DMS53 (cell line): ENCODE measurements around the gene HBS1L.

Experiments used
- DNase-seq: peaks from one replicate; lab custom pipeline; 2025; lab: John Stamatoyannopoulos, UW

The HBS1L gene

DNA sequence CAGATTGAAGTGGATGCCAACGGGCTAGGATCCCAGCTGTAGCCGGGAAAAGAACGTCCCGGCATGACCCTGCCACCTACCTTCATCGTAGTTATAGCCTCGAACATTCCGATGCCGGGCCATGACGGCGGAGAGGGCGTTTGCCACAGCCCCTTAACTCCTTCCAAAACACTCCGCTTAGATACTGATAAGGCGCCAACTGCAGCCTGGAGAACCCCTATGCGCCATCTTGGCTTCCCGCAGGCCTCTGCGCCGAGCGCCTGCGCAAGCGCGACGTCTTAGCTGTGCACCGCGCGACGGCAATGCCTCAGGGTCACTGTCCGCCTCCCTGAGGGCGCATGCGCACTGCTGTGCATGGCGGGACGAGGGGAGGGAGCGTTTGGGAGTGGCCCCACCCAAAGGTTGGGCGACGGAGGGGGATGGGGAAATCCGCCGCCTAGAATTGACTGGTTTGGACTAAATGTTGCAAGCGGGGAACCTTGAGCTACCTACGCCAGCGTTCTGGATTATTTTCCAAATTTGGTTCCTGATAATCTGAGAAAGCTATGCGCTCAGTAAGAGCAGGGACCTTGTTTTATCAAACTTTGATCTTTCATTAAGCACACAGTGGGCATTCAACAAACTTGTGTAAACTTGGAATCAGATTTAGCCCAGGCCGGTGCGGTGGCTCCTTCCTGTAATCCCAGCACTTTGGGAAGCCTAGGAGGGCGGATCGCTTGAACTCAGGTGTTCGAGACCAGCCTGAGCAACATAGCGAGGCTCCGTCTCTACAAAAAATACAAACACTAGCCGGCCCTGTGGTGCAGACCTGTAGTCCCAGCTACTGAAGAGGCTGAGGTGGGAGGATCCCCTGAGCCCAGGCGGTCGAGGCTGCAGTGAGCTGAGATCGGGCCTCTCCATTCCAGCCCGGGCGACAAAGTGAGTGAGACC lies at the start of gene HBS1L:
TSS of gene HBS1L (minus strand) at position 254 of the 930 bp plus-strand sequence. CDS start at position 123, 131 bp downstream.
- peak; percentile 98 for DNase-seq

DNA sequence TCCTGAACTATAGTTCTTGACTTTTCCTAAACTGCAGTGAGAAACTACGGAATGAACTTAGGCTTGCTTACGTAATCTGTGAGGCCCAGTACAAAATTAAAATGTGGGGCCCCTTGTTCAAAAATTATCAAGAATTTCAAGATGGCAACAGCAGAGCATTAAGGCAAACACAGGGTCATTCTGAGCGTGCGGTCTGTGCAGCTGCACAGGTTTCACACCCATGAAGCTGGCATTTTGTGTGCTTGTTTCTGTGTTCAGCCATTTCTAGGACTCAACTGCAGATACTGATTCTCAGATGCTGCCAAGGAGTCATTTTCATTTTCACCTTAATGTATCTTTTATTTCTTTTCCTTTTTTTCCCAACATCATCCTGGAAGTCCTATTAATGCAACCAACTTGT lies 49.6 kb upstream of the HBS1L start:
- DNase-seq: no peak

DNA sequence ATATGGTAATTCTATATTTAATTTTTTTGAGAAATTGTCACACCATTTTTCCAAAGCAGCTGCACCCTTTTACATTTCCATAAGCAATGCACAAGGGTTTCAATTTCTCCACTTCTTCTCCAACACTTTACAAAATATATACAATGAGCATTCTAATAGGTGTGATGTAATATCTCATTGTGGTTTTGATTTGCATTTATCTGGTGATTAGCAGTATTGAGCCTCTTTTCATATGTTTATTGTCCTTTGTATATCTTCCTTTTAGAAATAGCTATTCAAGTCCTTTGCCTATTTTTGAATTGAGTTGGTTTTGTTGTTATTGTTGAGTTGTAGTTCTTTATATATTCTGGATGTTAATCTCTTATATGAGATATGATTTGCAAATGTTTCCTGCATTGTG lies 47.6 kb upstream of the HBS1L start:
- no peak for DNase-seq

DNA sequence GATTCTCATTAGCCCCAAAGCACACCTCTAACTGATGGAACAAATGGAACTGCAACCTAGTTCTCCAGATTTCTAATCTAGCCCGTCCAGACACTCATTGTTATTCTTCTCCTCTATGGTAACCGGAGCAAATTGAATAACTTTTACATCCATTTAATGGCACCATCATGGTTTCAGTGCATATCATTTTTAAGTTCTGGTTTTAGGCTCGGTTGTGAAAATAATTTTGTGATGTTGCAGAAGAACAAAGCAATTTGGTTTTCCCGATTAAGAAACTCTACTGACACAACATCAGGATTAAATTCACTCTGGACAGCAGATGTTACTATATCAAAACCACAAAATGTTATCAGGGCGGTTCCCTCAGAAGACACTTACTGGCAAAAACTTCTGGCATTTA lies 42.5 kb upstream of the HBS1L start:
- DNase-seq: no peak

DNA sequence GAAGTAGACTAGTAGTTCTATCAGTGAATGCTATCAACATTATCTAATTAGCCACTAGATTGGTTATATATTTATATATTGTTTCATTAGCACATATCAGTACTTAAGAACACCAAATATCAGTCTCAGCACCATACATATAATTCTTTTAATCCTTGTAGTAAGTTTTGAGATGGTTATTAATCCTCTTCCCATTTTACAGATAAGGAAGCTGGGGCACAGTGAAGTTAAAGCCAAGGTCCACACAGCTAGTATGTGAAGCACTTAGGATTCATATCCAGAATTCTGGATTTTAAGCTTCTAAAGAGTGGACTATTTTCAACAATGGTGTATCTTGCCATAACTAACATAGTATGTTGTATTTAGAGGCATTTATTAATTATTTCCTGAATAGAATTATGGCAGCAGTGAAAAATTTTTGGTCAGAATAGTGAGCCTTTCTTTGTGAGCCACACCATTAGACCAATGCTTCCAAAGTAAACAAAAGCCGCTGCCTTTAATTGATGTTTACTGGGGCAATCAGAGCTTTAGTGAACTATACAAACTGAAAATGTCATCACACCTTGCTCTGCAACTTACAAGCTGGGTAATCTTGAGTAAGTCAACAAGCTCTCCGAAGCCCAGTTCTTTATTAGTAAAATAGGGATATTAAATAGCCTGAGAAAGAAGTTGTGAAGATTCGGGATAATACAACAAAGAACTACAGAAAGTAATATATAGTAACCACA lies 41.9 kb upstream of the HBS1L start:
- no peak for DNase-seq

DNA sequence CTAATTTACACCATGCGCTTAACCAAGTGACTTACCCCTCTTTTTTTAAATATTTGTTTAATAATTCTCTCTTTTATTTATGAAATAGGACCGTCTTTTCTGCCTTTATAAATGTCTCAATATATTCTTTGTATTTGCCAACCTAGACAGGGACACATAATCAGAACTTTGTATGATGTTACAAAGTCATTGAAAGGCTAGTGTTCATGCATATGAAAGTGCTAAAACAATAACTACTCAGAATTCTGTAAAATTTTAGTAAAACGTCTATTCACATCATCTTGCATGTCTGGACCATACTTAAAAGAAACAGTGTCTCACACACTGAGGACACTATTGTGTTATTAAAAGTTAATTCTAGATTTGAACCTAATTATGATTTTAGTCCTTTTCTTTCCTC lies 41.1 kb upstream of the HBS1L start:
- DNase-seq: no peak

DNA sequence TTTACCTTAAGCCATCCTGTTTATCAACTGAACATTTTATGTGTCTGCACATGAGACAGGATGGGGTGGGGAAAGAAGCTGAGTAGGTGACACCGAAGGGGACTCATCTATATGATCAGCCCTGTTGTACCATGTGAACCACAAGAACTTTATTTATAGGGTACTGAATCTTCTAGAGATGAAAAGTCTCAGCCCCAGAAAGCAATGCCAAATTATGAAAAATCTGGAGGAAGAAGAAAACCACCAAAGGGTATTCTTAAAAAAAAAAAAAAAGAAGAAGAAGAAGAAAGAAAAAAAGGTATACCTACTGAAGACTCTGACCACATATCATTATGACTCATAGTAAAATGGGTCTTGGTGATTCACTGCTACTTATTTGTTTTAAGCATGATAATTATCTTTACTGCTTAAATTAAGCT lies 39.8 kb upstream of the HBS1L start:
- DNase-seq: no peak

DNA sequence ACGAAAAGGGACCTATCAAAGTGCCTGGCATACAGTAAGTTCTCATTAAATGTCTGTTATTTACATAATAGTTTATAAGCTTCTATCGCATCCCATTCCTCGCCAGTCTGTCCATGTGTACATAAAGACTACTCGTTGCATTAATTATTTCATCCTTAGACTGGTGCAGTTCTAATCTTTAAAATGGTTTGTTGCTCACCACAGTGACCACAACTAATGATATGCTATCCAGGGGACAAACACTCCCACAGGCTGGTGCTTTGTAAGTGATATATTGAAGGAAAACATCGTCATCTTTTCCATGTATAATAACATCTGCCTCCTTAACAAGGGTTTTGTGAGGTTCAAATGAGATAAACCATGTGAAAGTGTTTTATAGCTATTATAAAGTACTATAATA lies 39.0 kb upstream of the HBS1L start:
- no peak for DNase-seq

DNA sequence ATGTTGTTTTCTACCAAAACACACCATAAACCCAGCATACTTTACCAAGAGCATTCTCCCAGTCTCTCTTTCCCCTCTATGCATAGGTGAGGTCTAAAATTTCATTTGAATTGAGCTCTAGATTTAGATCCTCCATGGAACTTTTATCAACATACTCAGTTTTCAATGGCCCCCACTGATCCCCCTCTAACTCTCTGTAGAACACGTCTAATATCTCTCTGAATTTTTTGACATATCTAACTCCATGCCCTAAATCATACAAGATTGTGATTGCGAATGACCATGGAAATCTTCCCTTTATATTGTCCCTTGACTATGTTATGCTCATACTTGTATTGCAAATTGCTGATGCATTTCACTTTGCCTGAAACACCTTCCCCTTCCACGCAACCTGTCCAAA lies 38.1 kb upstream of the HBS1L start:
- no peak for DNase-seq

DNA sequence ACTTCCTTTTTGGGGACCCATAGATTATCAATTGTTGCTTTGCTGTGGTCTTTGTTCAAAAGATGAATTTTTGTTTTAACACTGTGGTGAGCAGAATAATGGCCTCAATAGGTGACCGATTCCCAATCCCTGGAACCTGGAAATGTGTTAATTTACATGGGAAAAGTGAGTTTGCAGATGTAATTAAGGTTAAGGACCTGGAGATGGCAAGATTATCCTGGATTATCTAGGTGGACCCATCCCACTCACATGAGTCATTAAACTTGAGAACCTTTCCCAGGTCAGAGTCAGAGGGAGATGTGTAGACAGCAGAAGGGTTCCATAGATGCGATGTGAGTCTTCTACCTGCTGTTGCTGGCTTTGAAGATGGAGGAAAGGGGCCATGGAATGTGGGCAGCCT lies 36.2 kb upstream of the HBS1L start:
- no peak for DNase-seq

DNA sequence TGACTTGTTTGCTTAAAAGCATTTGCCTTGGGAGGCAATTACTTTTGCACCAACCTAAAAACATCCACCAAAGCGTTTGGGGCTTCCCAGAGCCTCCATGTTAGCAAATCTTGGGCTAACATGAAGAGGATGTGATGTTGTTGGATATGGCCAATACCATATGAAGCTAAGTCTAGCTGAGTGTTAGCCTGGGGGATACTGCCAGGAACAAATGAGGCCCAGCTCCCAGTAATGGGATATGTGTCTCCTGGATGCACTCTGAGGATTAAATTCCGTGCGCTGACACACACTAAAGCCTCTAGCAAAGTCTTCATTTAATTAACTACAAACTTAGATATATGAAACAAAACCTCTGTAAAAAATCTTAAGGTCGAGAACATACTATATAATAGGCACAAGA lies 35.3 kb upstream of the HBS1L start:
- no peak for DNase-seq

DNA sequence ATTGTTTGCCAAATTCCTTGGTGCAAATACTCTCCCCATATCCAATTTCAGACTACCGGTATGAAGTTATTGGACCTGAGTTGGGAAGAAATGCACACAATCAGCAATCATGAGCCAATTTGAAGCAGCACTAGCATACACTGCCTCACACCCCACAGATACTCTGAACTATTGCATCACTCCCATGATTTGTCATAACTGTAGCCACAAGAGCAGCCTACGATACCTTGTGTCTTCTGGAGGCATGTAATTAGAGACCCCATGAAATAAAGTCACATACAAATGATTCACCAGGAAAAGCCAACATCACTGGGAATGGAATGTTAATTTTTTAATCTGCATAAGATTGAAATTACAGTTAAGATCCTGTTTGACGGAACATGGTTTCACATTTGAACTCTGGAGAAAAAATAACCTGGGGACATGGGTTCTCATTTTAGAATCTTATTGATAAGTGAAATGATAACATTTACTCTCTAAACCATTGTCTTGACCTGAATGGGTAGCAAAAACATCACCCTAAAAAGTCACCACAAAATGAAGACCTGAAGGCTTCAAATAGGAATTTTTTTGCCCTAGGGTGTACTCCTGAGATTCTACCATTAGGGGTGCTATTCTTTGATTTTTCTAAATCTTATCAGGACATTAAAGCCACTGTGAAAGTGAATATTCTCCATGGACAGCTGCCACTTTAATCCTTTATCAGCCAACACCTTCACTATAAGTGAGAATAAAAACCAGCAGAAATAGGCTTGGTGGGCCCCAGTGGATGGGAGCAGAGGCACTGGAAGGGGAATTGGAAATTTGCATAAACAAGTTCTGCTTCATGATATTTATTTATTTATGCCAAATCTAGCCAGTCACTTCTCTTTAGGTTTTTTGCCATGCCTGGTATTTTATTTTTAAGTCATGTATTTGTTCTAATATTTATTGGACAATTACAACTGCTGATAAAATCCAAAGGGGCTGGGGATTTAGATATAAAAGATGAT lies 34.5 kb upstream of the HBS1L start:
- peak; percentile 39 for DNase-seq

DNA sequence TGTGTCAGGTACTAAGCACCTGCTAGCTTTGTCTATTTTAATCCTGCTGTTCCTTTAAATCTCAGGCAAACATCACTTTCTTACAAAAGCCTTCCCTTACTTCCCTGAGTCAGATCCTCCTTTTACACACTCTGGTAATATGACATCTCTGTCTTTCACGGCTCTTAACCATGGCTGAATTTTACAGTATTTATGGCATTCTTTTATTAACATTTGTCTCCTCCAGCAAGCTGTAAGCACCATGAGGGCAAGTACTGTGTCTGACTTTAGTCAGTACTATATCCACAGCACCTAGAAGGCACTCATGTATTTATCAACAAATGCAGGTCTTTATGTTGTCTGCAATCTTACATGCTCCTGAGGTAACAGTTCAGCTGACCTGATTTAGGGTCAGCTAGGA lies 33.7 kb upstream of the HBS1L start:
- DNase-seq: no peak

DNA sequence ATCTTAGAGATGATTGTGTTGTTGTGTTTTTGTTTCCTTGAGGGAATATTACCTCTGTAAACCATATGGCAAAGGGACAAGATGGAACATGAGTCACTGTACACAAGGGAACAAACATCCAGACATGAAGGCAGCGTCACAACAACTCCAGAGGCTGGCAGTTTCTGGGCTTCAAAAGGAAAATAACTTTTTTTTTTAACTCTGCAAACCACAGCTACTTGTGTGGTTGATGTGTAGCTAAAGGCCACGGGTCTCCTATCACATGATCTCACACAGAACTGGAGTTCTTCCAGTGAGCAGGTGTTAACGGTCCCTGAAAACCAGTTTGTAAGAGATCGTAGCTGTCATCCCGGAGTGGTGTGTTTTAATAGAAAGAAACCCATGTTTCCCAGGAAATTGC lies 33.2 kb upstream of the HBS1L start:
- DNase-seq: peak; percentile 41

DNA sequence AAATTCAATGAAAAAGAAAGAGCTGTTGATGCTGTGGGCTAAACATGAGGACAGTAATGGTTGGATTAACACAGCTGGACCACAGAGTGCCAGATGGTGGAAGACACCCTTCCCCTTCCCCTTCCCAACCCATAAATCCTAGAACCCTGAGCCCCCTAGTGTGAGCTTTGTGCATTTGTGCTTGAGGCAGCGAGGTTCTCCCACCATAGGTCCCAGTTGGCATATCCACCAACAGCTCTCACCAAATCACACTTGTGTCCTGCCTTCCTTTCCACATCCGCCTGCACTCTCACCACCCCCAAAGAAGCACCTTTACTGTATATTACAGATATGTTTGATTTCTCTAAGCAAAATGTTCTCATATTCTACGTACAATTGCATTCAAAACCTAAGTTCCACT lies 32.8 kb upstream of the HBS1L start:
- DNase-seq: no peak

DNA sequence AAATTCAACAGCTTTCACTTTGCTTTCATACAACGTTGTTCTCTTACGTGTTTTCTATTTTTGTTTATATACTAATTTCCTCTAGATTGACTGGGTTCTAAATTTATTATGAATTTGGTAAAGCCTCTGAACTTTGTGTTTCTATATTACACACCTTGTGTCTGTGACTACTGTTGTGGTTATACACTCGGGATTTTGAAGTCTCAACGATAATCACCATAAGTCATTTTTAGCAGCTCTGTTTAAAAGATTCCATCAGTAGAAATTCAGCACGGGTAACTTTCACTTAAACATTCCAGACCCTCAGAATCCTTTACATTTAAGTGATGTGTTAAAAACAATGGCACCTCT lies 31.8 kb upstream of the HBS1L start:
- DNase-seq: no peak

DNA sequence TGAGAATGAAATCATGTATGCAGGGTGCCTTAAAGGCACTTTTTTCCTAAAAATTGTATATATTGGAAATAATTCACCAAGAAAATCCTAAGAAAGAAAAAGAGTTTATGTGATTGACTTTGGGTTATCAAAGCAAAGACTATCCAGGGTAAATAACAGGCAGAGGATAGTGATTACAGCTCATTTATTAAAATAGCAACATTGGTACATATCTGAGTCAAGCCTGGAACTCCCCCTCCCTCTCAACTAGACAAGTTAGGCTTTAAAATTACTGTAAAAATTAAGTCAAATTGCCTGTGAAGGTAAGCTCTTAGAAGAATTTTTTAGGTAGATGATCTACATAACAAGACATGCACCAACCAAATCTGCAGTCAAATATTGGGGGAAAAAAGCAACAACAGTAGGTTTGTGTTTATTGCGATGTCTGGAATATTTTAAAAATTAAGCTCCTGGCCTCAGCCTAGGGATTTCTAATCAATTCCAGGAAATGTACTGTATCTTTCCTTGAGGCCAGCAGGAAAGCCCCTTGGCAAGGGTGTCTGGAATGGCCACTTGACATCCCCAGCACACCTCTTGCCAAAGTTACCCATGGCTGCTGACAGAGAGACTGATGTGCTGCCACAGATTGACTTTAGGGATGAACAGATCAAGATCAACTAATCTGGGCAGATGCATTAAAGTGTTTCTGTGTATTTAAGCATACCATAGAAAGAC lies 31.2 kb upstream of the HBS1L start:
- DNase-seq: no peak

DNA sequence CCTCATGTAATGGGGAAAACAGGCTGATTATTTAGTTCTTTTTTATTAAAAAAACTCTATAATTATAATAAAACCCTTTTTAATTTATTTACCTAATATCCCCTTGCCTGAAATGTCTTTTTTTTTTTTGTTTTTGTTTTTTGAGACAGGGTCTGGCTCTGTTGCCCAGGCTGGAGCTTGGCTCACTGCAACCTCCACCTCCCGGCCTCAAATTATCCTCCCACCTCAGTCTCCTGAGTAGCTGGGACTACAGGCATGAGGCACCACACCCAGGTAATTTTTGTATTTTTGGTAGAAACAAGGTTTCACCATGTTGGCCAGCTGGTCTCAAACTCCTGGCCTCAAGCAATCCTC lies 30.3 kb upstream of the HBS1L start:
- DNase-seq: no peak

DNA sequence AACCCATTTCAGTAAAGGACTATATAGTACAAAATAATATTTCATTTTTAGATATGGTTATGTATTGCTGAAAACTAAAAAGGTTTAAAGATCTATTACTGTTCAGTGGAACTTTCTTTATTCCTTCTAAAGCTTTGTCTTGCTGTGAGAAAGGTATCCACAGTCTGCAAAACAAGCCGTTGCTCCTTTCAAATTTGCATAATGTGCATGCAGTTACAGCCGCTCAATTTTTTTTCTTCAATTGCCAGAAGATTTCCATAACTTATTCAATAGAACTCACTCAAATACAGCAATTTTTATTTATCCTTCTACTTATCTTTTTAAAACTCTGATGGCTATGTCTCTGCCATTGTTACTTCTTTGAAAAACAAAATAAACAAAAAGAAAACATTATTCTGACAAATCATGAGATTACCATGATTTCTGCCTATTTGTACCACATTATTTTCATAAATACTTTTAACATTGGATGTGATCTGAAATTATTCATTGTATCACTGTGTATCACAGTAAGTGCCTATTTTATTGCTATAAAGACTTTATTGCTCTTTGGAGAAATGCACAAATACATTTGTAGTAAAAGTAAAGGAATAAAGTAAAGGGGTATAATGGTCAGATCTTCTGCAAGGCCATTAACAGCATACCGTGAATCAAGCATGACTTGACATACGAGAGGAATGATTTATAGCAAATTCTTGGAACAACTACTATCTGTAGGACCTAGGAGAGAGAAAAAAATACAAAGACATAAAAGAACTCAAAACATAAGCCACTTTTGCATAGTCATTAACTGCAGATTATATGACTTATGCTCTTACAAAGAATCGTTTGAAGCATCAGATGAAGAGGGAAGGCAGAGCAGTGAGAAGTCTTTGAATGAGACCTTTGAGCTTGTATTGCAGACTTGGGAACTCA lies 29.6 kb upstream of the HBS1L start:
- DNase-seq: no peak

DNA sequence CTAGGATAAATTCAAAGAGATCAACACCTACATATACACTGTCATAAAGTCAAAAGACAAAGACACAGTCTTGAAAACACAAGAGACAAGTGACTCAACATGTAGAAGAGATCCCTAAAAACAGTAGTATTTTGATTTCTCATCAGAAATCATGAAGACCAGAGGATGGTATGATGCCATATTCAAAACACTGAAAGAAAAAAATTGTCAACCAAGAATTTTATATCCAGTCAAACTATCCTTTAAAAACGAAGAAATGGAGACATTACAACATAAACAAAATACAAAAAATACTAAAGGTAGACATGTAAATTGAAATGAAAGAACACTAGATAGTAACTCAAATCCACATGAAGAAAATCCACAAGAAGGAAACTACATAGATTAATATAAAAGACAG lies 27.3 kb upstream of the HBS1L start:
- DNase-seq: no peak

DNA sequence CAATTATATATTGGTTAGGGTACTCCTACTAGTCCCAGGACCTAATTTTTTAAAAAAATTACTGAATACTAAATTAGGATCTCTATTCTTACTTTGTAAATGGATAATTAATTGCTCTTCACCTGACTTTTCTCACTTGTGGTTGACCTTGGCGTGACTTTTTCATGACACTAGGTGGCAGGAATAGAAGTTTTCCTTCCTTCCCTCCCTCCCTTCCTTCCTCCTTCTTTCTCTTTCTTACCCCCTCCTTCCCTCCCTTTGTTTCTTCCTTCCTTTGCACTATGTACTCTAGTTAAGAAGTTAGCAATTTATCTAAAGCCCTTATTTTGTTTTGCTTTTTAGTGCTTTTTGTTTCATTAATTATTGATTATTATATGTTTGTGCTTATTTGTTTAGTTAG lies 20.4 kb upstream of the HBS1L start:
- no peak for DNase-seq
